OCI-LY3 (cell line): ENCODE results near the gene PARD3B.

ENCODE experiments used
- EZH2phosphoT487 ChIP-seq: fragments of 200-600 bp; shearing (Covaris generic); IDR thresholded peaks from 2 replicates; pipeline ENCODE4 v1.6.1; 2018; ENCODE audit warnings: antibody characterized with exemption, mixed run types, low read depth
- TF ChIP-seq, protein P1 (sequence below): fragments of 200-600, 300-600 bp; sonication (generic); IDR thresholded peaks from 2 replicates; pipeline ENCODE4 v1.5.1; 2014; ENCODE audit warnings: antibody characterized with exemption, low read length, low read depth

DNA sequence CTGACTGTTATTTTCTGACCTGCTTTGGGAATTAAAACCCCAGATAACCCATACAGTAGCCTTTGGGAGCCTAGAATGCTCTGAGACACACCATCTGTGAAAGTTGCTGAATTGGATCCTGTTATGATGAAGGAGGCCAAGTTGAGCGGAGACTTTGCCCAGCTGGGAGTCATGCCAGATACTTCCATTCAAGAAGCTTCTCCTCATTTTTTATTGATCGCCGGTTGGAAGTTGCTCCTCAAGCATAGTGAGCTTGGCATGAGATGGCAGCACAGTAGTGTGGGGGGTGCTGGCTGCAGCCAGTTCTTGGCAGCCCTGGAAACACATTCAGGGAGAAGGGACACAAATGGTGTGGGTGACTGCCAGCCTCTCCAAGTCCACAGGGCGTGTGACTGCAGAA lies 866.3 kb downstream of the PARD3B start:
- TF ChIP-seq, protein P1, sequence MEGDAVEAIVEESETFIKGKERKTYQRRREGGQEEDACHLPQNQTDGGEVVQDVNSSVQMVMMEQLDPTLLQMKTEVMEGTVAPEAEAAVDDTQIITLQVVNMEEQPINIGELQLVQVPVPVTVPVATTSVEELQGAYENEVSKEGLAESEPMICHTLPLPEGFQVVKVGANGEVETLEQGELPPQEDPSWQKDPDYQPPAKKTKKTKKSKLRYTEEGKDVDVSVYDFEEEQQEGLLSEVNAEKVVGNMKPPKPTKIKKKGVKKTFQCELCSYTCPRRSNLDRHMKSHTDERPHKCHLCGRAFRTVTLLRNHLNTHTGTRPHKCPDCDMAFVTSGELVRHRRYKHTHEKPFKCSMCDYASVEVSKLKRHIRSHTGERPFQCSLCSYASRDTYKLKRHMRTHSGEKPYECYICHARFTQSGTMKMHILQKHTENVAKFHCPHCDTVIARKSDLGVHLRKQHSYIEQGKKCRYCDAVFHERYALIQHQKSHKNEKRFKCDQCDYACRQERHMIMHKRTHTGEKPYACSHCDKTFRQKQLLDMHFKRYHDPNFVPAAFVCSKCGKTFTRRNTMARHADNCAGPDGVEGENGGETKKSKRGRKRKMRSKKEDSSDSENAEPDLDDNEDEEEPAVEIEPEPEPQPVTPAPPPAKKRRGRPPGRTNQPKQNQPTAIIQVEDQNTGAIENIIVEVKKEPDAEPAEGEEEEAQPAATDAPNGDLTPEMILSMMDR = no peak
- TF ChIP-seq EZH2phosphoT487 = no peak
